OCI-LY7 (cell line): Measurements from ENCODE around the gene TNIK. TPM values are rescaled to one million over a fixed set of nuclear protein-coding genes. Genes with fewer than 3 reads are reported as not detected.

ENCODE experiments used
- BruUV-seq: library from RNA; stranded (reverse); fragments of 400-500 nt; replicated peaks from 2 replicates; lab custom pipeline; 2021; lab: Mats Ljungman, UMichigan
- CTCF ChIA-PET: fragments of 300-600 bp; sonication (Branson Sonifier 250); formaldehyde crosslinking; loops from one replicate; lab custom pipeline; 2022; ENCODE audit warnings: antibody characterized with exemption; ENCODE audit not compliant: unreplicated experiment; lab: Charles Lee
- POLR2A ChIA-PET: fragments of 300-600 bp; sonication (Branson Sonifier 250); formaldehyde crosslinking; loops from one replicate; lab custom pipeline; 2022; ENCODE audit warnings: antibody characterized with exemption; lab: Charles Lee
- DNase-seq: peaks from one replicate; pipeline ENCODE4 v3.0.0-alpha.2; 2015; ENCODE audit warnings: low spot score
- H2AFZ ChIP-seq: fragments of 200-600 bp; sonication (generic), shearing (Covaris generic); 2 replicates; pipeline ENCODE4 v1.6.1; 2014; ENCODE audit warnings: mild to moderate bottlenecking, antibody characterized with exemption, low read length, moderate library complexity
- H3K27ac ChIP-seq: fragments of 200-600 bp; sonication (generic); 2 replicates; pipeline ENCODE4 v1.5.1; 2014; ENCODE audit warnings: mixed run types, low read depth, mild to moderate bottlenecking, moderate library complexity, low read length, inconsistent platforms; ENCODE audit not compliant: poor library complexity, severe bottlenecking
- H3K36me3 ChIP-seq: fragments of 200-600 bp; sonication (generic); 2 replicates; pipeline ENCODE4 v1.6.1; 2014; ENCODE audit warnings: mild to moderate bottlenecking, antibody characterized with exemption, low read length, moderate library complexity, mixed read lengths; ENCODE audit not compliant: insufficient read depth
- H3K4me1 ChIP-seq: fragments of 200-600 bp; sonication (generic); 2 replicates; pipeline ENCODE4 v1.5.1; 2014; ENCODE audit warnings: mild to moderate bottlenecking, low read length; ENCODE audit not compliant: insufficient read depth, poor library complexity, severe bottlenecking
- H3K4me2 ChIP-seq: fragments of 200-600 bp; sonication (generic); 2 replicates; pipeline ENCODE4 v1.6.1; 2014; ENCODE audit warnings: mild to moderate bottlenecking, low read length
- H3K4me3 ChIP-seq: fragments of 200-600 bp; sonication (generic); 2 replicates; pipeline ENCODE4 v1.5.1; 2014; ENCODE audit warnings: mild to moderate bottlenecking, low read depth, low read length; ENCODE audit not compliant: poor library complexity, severe bottlenecking
- H3K79me2 ChIP-seq: fragments of 200-600 bp; sonication (generic); 2 replicates; pipeline ENCODE4 v1.6.1; 2016; ENCODE audit warnings: low read depth, mild to moderate bottlenecking, low read length, moderate library complexity, mixed read lengths; ENCODE audit not compliant: insufficient read depth
- H3K9me2 ChIP-seq: fragments of 200-600 bp; sonication (generic); 2 replicates; pipeline ENCODE4 v1.6.1; 2016; ENCODE audit warnings: mild to moderate bottlenecking, low read length, mixed read lengths; ENCODE audit not compliant: insufficient read depth
- H3K9me3 ChIP-seq: fragments of 200-600 bp; sonication (generic); 2 replicates; pipeline ENCODE4 v1.6.1; 2014; ENCODE audit warnings: mild to moderate bottlenecking, mixed run types, low read length, mixed read lengths
- H4K20me1 ChIP-seq: fragments of 200-600 bp; sonication (generic); 2 replicates; pipeline ENCODE4 v1.6.1; 2014; ENCODE audit warnings: mild to moderate bottlenecking, antibody characterized with exemption, low read length, moderate library complexity, mixed read lengths; ENCODE audit not compliant: insufficient read depth
- EZH2phosphoT487 ChIP-seq: fragments of 200-600 bp; sonication (generic); IDR thresholded peaks from 2 replicates; pipeline ENCODE4 v1.6.1; 2018; ENCODE audit warnings: low read depth, borderline replicate concordance, mild to moderate bottlenecking, mixed run types, antibody characterized with exemption, low read length, moderate library complexity, mixed read lengths
- intact Hi-C: fragments of 100-400 bp; cut with micrococcal nuclease; formaldehyde crosslinking; loops from one replicate; pipeline ENCODE4 v1.10.0; 2022; ENCODE audit not compliant: unreplicated experiment
- total RNA-seq, 2 experiments: library from RNA; depleted of rRNA in 1 of 2; stranded (reverse); fragments of >200 nt in 1 of 2; shearing (Covaris generic) in 1 of 2; gene quantifications; 2 replicates each; pipeline ENCODE4 v1.2.3, GENCODE V29; 2014 to 2022
- TF ChIP-seq, protein P1 (sequence below): fragments of 200-600 bp; sonication (generic); conservative IDR thresholded peaks from 2 replicates; pipeline ENCODE4 v1.5.1; 2014; ENCODE audit warnings: mild to moderate bottlenecking, antibody characterized with exemption, low read length, moderate library complexity, mixed read lengths

The TNIK gene
- total RNA-seq, 2 experiments from 2014 or later: not detected

DNA sequence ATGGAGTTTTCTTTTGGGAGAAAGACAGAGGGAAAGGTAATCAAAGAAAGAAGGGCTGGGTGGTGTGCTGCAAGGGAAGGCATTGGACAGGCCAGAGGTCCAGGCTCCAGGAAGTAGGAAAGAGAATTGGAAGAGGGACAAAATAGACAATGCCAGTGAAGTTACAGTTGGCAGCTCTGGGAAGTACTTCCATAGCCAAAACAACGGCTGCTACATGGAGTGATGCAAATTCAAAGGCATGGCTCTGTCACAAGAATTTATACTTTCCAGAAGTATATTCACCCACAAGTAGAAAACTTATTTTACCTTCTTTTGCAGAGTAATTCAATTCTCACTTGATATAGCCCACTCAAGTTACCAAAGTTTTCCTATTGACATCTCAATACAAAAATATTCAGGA lies 191.5 kb downstream of the TNIK start:
- ChIA-PET CTCF (interaction anchor here (1.1 kb wide), 1 partner anchor 41 kb away, joined by 3 read pairs; no protein-coding TSS in a partner anchor), POLR2A (interaction anchor here (1.0 to 2.2 kb wide), 6 partner anchors 8 to 17 kb away, joined by 3 to 9 read pairs (median 6); no protein-coding TSS in a partner anchor)
- BruUV-seq: no TSS peak
- no peaks in the 10 kb centered on the region for H3K9me2 ChIP-seq
- H3K36me3 ChIP-seq: no peaks in the 10 kb centered on the region
- no peak overlapping the region for H3K27ac ChIP-seq
- H3K4me2 ChIP-seq: no peak overlapping the region
- H4K20me1 ChIP-seq: no peaks in the 10 kb centered on the region
- no peak for DNase-seq
- no peaks in the 10 kb centered on the region for H3K4me1 ChIP-seq
- H3K4me3 ChIP-seq: no peak overlapping the region
- intact Hi-C loops: no loop called here
- H2AFZ ChIP-seq: no peak overlapping the region
- H3K9me3 ChIP-seq: no peaks in the 10 kb centered on the region
- H3K79me2 ChIP-seq: no peaks in the 10 kb centered on the region
- TF ChIP-seq, protein P1, sequence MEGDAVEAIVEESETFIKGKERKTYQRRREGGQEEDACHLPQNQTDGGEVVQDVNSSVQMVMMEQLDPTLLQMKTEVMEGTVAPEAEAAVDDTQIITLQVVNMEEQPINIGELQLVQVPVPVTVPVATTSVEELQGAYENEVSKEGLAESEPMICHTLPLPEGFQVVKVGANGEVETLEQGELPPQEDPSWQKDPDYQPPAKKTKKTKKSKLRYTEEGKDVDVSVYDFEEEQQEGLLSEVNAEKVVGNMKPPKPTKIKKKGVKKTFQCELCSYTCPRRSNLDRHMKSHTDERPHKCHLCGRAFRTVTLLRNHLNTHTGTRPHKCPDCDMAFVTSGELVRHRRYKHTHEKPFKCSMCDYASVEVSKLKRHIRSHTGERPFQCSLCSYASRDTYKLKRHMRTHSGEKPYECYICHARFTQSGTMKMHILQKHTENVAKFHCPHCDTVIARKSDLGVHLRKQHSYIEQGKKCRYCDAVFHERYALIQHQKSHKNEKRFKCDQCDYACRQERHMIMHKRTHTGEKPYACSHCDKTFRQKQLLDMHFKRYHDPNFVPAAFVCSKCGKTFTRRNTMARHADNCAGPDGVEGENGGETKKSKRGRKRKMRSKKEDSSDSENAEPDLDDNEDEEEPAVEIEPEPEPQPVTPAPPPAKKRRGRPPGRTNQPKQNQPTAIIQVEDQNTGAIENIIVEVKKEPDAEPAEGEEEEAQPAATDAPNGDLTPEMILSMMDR: no peak
- TF ChIP-seq EZH2phosphoT487: no peak

DNA sequence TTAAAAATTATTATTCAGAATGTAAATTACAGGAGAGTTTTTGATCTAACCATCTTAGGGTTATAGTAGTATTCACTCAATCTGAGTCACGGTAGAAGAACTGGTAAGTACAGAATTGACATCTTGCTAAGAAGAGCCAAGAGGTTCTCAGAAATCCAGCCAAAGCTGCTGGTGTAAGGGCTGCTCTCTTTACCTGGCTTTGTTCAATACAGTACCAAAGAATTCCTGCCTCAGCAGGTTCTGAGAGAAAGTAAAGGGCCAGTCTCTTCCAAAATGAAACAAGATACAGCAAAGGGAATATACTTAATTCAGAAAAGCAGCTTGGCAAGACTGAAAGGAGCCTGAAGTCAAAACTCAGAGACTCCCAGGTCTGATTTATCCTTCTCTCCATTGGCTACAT lies 193.1 kb downstream of the TNIK start:
- DNase-seq: no peak
- H3K27ac ChIP-seq: no peak overlapping the region
- CTCF ChIA-PET: no interaction called here
- TF ChIP-seq, protein P1: no peak
- TF ChIP-seq EZH2phosphoT487: no peak
- peak overlapping the region; percentile 40; the same call in 1 of the 2 replicates for H2AFZ ChIP-seq
- no peaks in the 10 kb centered on the region for H3K79me2 ChIP-seq
- H3K9me2 ChIP-seq: no peaks in the 10 kb centered on the region
- no peaks in the 10 kb centered on the region for H3K36me3 ChIP-seq
- no peak overlapping the region for H3K4me3 ChIP-seq
- intact Hi-C loops: no loop called here
- no peaks in the 10 kb centered on the region for H4K20me1 ChIP-seq
- H3K4me2 ChIP-seq: no peak overlapping the region
- BruUV-seq: no TSS peak
- POLR2A ChIA-PET: interaction anchor here (0.7 to 0.9 kb wide), 2 partner anchors 9 to 11 kb away, joined by 3 read pairs; no protein-coding TSS in a partner anchor
- H3K4me1 ChIP-seq: no peaks in the 10 kb centered on the region
- H3K9me3 ChIP-seq: no peaks in the 10 kb centered on the region

DNA sequence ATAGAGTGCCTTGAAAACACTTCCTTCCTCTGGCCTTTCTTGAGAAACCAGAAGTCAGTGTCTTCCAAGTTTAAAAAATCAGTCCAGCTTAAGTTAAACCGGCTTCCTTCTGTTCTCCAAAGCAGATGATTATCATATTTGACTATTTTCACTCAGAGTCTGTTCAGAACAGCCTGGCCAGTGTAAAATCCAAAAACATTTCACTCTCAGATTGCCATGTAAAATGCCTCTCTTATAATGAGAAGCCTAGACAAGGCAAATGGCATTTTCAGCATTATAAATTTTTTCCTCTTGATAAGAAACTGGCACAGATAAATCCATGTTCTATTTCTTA lies 193.5 kb downstream of the TNIK start:
- peak overlapping the region; percentile 40 for H2AFZ ChIP-seq
- H4K20me1 ChIP-seq: no peaks in the 10 kb centered on the region
- intact Hi-C loops: no loop called here
- no peak overlapping the region for H3K4me3 ChIP-seq
- no peaks in the 10 kb centered on the region for H3K9me2 ChIP-seq
- DNase-seq: no peak
- ChIA-PET POLR2A (interaction anchor here (0.7 to 0.9 kb wide), 3 partner anchors 9 to 41 kb away, joined by 3 to 4 read pairs (median 3); no protein-coding TSS in a partner anchor), CTCF (no interaction called here)
- no peak overlapping the region for H3K27ac ChIP-seq
- no peaks in the 10 kb centered on the region for H3K9me3 ChIP-seq
- H3K79me2 ChIP-seq: no peaks in the 10 kb centered on the region
- H3K4me2 ChIP-seq: no peak overlapping the region
- TF ChIP-seq EZH2phosphoT487: no peak
- TF ChIP-seq, protein P1: no peak
- no peaks in the 10 kb centered on the region for H3K36me3 ChIP-seq
- H3K4me1 ChIP-seq: no peaks in the 10 kb centered on the region
- no TSS peak for BruUV-seq
